Right kidney (tissue), 1 donor: ENCODE data around the gene COL21A1.

Source experiments
- DNase-seq: peaks from one replicate; pipeline ENCODE4 v3.0.0-alpha.2; 2016

Gene COL21A1

DNA sequence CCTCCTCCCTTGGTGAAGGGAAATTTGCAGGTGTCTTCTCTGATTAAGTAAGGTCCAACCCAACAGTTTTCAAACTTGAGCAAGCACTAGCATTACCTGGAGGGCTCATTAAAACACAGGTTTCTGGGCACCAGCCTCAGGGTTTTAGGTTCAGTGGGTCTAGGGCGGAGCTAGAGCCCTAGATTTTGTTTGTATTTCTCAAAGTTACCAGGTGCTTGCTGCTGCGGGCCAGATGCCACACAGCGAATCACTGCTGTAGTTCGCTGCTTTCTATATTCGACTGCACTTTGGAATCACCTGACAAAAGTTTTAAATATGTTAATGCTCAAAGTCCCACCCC, 869 bp downstream of the COL21A1 start:
- DNase-seq, result no peak

DNA sequence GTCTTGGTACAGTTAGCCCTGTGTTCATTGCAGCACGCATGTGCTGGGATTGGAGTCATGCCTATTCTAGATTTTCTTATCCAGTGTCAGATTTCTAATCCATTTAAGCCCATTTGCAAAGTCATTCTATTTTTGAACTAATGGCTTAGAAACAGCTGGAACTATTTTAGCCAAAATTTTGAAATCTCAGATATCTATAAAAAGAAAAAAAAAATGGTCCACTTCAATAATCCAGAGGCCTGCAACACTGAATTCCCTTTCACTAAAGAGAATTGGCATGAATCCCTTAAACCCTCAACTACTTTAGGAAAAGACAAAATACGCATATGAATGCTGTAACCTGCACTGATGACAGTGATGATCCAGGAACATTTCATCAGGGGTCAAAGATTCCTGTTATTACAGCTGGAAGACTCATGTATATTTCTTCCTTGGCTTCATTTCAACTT, 1.5 kb downstream of the COL21A1 start:
- DNase-seq, result no peak

DNA sequence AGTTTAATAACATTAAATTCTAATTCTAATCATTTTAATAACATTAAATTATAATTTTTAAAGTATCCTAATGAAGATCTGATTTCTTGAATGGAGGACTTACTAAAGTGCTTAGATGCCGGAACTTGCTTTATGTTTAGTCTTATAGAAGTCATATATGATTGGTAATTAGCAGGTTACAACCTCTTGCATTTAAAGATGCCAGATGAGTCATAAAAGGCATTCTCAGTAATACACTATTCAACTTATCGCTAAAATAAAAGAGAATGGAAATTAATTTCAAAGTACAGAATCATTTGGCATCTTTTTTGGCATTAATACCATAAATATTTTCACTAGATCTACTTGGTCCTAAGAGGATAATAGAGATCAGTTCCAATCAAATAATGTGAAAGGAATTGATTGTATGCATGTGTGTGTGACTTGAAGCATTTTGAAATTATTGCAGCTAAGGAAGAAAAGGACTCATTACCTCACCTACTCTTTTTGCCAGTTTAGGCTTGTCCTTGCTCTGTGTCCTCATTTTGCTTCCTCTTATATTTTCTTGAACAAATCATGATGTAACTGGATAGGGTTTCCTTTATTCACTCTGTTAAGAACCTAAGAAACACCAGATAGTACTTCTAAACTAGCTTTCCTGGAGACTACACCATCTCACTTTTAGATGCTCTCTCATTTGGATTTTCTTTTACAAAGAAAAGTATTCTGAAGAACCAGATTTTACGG, 2.7 kb downstream of the COL21A1 start:
- no peak for DNase-seq

DNA sequence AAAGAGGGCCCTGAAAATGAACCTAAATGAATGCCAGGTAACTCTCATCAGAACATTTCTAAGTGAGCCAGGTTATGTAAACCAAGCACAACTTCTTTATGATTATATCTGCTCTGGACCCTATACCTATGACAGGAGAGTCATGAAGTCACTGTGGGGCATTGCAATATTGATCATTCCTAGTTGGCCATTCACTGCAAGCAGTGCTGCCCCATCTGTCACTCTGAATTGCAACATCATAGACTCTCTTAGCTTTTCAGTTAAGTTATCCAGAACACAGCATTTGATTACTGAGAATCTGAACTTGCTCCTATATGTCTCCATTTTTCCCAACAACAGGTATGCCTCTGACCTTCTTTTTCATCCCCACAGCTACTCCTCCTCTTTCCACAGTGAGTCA, 3.3 kb downstream of the COL21A1 start:
- DNase-seq, result no peak

DNA sequence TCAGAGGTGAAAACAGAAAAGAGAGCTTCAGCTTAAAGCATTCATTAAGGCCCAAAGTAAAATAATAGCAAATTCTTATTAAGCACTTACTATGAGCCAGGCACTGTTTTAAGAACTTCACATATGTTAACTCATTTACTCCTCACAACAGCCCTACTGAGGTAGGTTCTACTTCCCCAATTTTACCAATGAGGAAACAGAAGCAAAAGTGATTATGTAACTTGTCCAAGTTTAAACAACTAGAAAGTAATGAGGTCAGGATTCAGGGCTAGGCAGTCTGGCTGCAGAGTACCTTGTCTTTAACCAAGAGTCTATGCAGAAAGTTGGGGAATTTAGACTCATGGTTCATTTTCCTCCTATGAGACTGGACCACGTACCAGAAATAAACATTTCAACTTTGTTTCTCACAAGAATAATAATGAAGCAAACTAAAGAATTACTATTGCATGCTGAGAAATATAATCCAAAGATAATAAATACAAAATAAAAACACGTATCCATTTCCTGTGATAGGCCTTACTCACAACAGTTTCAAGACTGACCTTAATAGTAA, 3.8 kb downstream of the COL21A1 start:
- DNase-seq, result no peak

DNA sequence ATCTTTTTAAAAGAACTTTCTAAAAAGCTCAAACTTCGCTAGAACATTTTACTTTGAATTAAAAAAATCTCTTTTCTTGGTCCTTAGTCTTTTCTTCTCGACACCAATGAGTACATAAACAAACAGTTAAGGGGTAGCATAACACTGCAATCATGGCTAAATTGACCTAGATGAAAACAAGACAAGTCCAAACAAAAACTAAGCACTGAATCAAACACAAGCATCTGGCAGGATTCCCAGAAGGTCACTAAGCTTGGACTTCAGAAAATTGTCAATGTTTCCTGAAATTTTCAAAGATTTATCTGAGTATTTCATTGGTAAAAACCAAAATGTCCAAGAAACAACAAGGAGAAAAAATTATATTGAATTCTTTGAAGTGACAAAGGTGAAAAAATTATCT, 5.0 kb downstream of the COL21A1 start:
- no peak for DNase-seq

DNA sequence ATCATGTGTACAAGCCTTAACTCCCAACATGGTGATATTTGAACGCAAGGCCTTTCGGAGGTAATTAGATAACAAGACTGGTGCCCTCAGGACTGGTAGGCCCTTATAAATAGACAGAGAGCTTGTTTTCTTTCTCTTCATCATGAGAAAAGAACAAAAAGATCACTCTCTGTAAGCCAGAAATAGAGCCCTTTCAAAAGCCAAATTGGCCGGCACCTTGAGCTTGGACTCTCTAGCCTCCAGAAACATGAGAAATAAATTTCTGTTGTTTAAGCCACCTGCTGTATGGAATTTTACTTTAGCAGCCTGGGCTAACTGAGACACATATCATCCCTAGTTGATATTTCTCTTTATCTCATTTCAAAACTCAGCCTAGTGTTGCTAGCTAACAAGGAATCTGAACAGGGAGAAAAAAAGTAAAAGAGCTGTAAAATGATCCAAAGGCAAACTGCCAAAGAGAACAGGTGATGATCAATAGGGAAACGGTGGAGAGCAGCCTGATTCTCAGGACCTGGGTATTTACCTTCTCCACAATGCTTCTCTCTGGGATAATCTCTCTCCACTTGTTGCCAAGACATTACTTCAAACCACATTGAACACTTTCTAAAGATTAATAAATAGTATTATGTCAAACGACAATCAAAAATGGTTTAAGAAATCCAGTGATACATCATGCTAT, 6.1 kb downstream of the COL21A1 start:
- no peak for DNase-seq

DNA sequence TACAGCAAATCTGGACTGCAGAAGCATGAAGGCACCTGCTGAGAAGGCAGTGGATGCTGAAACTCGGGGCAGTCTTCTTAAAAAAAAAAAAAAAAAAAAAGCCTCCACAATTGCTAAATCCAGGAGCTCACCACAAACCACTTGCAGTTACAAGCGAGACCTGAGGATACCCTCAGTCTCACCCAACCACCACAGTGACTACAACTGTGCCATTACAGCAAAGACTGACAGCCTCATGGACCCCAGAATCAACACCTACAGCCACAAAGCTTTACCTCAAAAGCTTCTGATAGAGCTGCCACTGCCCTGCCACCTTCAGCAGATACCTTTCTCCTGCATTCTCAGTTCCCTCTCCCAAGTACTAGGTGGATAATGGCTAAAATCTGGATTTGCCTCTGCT, 9.0 kb downstream of the COL21A1 start:
- DNase-seq, result no peak

DNA sequence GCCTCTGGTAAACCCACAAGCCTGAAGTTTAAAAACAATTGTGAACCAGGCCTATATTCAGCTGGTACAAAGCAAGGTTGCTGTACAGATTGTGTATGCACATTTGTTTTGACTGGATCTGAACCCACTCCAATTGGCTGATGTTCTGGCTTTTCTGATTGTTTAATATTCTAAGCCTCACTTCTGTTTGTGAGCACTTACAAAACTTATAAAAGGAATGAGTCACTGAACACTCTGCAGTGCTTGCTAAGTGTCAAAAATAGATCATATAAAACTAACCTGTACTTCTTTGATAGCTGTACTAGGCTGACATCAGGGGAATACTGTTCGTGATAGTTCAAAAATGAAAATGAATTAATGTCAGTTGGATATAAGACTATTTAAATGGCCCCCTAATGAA, 12.1 kb downstream of the COL21A1 start:
- DNase-seq, result no peak

DNA sequence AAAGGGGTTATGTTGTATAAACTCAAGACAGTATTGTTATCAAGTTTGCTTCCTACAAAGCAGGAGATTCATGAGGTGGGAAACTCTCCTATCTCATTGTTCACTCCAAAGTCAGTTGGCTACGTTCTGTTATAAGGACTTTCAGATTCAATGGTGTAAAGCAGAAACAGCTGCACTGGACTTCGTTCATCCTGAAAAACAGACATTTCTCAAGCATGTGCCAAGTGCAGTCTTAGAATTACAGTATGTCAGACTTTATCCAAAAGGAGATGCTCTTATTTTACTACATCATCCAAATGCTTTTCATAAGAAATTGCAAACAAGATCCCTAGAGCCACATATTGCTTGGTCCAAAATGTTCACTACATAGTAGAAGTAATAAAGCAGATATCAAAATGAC, 14.9 kb downstream of the COL21A1 start:
- no peak for DNase-seq

DNA sequence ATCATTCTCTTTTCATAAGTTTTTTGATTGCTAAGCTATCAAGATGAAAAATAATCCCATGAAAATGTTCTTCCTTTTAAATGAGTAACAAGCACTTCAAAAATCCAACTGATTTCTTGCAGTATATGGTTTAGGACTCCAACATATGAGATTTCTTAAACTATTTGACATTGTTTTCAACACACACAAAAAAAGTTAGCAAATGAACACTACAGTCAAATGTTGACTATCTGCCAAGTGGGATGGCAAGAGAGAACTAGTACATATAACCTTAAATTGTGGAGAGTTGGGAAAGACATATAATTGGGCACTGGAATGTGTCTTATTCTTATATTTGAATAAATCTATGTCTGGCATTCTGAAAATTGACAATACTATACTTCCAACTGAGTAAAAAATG, 15.6 kb downstream of the COL21A1 start:
- no peak for DNase-seq

DNA sequence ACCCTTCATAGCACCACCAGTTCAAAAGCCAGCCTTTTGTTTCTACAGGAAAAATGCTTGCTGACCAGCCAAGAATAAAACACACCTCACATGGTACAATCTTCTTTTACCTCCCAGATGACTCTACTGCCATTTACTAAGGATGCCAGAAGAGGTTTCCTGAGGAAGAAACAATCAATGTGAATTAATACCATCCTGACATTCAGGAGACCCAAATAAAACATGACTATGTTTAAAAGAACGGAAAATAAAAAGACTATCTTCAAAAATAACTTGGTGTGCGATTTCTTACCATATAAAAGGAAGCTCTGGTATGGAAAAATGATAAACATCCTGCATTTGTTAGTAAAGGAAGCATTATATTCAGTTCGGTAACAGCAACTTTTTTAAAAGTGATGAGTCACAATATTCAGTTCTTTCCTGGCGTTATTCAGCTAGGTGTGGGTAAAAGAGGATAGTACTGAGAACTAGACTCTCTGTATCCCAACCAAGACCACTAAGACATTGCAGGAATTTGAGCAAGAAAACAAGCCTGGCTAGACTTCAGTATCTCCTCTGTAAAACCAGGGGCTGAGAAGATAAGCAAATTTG, 16.3 kb downstream of the COL21A1 start:
- DNase-seq, result no peak

DNA sequence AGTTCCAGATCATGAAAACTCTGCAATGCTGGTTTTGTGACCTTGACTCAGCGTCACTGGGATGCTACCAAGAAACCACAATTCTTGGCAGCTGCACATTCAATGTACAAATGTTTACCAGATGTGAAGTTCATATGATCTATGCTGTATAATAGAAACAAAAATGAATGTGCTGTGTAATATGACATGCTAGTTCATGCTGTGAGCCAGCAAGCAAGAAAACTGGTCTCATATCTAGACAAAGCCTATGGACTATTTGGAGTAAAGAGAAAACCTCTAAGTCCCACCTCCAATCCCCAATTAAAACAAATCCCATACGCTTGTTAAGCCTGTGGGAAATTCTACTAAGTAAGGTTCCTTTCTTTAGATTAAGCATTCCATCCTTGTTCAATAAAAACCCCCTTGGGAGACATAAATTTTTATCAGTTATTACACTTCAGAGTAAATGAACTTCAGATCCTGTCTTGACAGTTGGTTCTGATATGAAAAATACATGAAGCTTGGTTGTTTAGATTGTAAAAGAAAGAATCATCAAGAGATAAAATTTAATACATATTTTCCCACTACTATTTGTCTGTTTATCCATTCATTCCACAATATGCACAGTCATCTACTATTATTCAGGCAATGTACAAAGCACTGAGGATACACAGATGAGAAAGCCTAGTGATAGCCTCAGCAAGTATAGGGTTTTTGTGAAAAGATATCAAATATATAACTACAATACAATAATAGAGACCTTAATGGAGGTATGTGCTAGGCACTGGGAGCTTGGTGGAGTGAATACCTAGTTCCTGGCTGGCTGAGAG, 20.1 kb downstream of the COL21A1 start:
- DNase-seq, result no peak

DNA sequence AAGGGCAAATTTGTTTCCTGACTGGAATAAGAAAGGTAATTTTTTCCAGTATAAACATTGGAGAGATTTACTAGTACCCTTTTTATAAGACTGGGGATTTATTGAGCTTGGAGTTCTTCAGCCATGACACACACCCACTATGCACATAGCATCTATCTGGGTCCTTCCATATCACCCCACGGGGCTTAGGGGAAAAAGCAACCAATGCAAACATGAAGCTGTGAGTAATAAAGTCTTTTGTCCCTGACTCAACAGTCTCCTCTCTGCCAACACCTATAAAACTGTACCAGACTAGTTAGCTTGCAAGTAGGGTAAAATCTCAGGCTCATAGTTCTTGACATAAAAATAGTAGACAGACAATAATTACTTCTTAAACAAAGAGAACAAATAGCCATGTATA, 23.4 kb downstream of the COL21A1 start:
- DNase-seq, result no peak

DNA sequence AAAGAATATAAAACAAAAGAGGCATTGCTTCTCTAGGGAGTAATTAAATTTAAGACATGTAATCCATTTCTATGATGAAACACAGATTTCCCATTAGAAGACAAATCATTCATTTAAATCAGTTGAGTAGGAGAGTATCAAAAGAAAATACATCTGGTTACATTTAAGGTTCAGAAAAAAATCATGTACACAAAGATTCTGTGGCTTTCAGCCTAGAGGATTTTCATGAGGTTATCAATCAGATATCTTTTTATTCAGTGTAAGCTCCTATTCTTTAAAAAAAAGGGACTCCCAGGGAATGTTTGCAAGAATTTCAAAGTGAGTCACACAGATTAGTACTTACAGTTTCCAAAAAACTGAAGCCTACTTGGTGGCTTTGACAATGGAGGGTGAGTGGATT, 24.9 kb downstream of the COL21A1 start:
- no peak for DNase-seq

DNA sequence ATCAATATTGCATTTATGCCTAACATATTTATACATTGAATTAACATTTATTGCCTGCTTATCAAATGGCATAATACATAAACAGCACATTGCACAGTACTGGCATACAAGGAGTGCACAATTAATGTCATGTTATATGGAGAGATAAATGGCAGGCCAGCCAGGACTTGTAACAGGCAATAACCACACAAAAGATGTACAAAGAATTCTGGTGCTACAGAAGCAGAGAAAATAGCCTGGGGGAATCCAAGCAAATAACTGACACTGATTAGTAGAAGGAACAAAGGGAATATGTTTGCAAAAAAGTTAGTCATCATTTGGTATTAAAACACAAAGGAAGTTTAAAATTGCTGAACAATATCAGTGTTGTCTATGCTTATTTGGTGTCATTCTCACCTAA, 27.3 kb downstream of the COL21A1 start:
- DNase-seq, result no peak

DNA sequence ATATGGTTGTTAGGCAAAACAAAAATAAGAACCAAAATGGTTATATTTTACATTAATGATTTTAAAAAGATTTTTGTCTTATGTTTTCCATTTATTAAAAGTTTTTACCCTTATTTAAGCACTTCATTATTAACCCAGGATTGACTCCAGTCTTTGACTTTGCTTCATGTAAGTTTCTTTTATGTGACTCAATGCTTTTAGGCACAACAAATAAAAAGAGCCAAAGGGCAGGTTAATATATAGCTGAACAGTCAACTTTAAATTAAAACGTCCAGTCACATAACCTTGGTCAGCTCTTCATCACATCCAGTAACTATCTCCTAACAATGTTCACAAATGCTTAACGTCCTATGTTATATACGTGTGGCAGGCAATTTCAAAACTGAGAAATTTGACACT, 32.7 kb downstream of the COL21A1 start:
- no peak for DNase-seq

DNA sequence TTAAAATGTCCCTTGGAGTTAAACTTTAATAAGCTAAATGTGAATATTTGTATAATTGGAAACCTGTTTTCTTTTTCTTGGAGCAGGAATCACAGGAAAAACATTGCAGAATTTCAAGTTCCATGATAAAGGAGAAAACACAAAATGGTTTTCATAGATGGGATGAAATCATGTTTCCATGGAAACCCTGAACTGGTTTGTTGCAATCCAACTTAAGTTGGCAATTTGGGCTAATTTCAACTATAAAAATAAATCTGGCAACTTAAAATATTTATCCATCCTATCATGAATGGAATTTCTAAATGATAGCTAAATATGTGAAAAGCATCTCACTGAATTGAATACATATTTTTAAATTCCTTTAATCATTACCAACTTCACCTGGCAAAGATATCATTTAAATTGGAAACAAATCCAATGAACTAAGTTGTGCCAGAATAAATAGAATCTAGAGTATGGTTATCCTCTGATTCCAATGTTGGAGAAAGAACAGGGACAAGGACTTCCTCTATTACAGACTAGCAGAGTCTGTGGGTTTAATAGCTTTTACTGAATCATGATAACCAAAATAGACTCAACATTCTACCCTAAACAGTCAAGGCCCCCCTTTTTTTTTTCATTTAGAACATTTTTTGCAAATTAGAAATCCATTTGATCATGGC, 33.2 kb downstream of the COL21A1 start:
- no peak for DNase-seq

DNA sequence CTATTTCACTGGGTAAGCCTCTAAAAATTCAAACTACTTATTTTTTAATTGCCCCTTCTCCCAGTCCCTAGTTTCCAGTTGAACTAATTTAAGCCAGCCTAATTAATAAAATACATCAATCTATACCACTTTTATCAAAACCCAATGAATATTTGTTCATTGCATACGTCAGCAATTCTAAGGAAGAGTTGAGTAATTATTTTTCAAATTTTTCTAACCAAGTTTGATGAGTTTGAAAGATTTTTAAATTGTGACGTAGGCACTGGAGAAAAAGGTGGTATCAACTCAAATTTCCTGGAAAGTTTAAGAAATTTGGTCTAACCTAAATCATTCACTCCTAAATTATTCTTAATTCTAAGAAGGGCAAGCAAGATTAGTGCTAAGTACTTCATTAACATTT, 35.7 kb downstream of the COL21A1 start:
- no peak for DNase-seq

DNA sequence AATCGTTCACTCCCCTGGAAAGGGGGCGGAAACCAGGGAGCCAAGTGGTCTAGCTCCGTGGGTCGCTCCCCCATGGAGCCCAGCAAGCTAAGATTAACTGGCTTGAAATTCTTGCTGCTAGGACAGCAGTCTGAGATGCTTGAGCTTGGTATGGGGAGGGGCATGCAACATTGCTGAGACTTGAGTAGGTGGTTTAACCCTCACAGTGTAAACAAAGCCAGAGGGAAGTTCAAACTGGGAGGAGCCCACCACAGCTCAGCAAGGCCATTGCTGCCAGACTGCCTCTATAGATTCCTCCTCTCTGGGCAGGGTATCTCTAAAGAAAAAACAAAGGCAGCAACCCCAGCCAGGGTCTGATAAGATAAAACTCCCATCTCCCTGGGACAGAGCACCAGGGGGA, 43.2 kb downstream of the COL21A1 start:
- no peak for DNase-seq

DNA sequence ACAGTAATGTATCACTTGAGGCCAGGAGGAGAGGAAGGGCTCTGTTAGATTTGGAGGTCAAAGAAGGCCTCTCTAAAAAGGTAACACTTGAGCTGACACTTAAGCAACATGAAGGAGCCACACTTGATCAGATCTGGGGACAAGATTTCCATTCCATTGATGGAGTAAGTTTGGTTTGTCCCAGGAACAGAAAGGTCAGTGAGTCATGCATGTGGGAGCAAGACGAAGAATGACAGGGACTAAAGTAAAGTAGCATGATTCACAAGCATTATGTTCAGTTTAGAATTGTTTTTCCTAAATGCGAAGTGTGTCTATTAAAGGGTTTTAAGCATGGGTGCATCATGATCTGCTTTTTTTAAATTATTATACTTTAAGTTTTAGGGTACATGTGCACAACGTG, 47.4 kb downstream of the COL21A1 start:
- DNase-seq, result no peak

DNA sequence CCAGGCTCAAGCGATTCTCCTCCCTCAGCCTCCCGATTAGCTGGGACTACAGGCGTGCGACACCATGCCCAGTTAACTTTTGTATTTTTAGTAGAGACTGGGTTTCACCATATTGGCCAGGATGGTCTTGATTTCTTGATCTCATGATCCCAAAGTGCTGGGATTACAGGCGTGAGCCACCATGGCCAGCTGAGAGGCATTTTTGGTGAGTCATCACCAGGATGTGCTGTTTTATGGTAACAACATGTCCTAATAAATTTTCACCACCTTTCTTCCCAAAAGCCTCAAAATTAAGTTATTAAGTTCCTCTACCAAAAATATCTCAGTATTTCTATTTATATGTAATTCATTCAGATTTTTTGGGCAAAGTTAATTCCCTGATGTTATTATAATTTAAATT, 53.5 kb downstream of the COL21A1 start:
- no peak for DNase-seq
